ENCODE results near the gene COPE.

COPE gene

DNA sequence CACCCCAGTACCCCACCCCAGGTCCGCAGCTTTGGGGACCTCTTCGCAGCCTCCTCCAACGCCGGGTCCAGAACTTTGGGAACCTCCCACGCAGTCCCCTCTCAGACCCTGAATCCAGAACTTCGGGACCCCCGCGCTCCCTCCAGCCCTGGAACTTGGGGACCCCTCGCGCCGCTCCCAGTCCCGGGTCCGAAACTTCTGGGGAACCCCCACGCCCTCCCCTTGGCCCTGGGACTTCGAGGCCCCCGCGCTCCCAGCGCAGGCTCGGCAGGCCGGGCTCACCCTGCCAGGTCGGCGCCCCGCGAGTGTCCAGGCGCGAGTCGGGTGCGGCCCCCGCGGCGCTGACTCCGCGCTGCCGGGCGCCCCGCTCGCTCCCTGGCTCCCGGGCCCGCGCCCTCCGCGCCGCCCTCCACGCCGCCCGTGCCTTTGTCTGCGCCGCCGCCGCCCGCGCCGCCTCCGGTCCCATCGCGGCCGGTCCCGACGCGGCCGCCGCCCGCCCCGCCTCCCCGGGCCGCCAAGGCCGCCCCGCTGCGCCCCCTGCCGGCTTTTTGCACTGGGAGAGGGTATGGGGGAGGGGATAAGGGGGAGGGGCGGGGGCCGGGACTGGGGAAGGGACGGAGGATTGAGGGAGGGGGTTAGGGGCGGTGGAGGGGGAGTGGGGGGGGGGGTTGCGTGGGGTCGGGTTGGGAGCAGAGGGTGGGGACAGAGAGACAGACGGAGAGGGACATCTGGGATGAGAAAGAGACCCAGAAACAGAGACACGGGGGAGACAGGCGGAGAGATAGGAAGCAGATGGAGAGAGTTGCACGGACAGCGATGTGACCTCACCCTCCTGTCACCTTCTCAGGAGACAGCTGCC is 21.8 kb upstream of the COPE start, which contains the start of gene HOMER3:
TSS of gene HOMER3 (minus strand) at position 449 of the 859 bp plus-strand sequence. CDS start 2,235 bp downstream, outside the sequence.
- peak; percentile 50 to 67 for DNase-seq (ENCODE audit: low read depth in 2 of 2)
- peak; percentile 39 for TF ChIP-seq CTCF (IDR thresholded peaks at IDR 0.05; ENCODE audit: low read depth, low read length)
- peak within 1 kb of the TSS; percentile 91 to 96 for H3K4me3 ChIP-seq (replicated peaks in 1 of 2; ENCODE audit: low read depth in 2 of 2, low read length in 2 of 2)

GRCh38 chr19:18939922-18940768 is 21.0 kb upstream of the COPE start:
- H3K4me3 ChIP-seq (replicated peaks in 1 of 2; ENCODE audit: low read depth in 2 of 2, low read length in 2 of 2) = peak overlapping the region; percentile 91 to 96
- no peak for TF ChIP-seq CTCF (IDR thresholded peaks at IDR 0.05; ENCODE audit: low read depth, low read length)
- peak; percentile 46 to 52 for DNase-seq (ENCODE audit: low read depth in 2 of 2)

GRCh38 chr19:18939163-18939562 is 20.0 kb upstream of the COPE start:
- peak overlapping the region; percentile 91 to 96 for H3K4me3 ChIP-seq (replicated peaks in 1 of 2; ENCODE audit: low read depth in 2 of 2, low read length in 2 of 2)
- TF ChIP-seq CTCF (IDR thresholded peaks at IDR 0.05; ENCODE audit: low read depth, low read length) = no peak

GRCh38 chr19:18933297-18933696 is 14.1 kb upstream of the COPE start:
- DNase-seq (ENCODE audit: low read depth in 2 of 2) = no peak
- no peak overlapping the region for H3K4me3 ChIP-seq (replicated peaks in 1 of 2; ENCODE audit: low read depth in 2 of 2, low read length in 2 of 2)
- TF ChIP-seq CTCF (IDR thresholded peaks at IDR 0.05; ENCODE audit: low read depth, low read length) = no peak

More at GRCh38 chr19:18939163-18939562, 20.0 kb upstream of the COPE start:
- no peak for DNase-seq (ENCODE audit: low read depth in 2 of 2)

DNA sequence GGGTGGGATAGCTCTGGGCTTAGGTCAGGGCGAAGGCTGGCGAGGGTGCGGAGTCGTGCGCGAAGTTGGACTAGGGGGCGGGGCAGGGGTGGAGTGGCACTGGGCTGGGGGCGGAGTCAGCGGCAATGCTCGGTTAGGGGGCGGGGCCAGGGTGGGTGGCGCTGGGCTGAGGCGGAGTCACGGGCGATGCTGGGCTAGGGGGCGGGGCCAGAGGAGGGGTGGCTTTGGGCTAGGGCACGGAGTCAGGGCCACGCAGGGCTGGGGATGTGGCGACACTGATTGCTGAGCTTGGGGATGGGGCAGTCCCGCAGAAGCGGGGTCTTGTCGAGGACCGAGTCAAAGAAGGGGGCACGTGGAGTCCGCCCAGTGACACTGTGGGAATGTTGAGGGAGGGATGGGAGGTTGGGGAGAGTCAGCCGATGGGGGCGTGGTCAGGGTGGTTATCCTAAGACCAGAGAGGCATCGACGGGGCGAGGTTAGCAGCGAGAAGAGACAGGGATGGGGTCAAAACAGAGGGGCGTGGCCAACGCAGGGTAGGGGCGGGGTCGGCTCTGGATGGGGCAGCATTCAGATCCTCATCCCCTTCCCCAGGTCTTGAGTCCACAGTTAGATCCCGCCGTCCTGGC is 13.1 kb upstream of the COPE start:
- H3K4me3 ChIP-seq (replicated peaks in 1 of 2; ENCODE audit: low read depth in 2 of 2, low read length in 2 of 2) = no peak overlapping the region
- DNase-seq (ENCODE audit: low read depth in 2 of 2) = peak; percentile 42 to 55
- no peak for TF ChIP-seq CTCF (IDR thresholded peaks at IDR 0.05; ENCODE audit: low read depth, low read length)

- no peak for DNase-seq (ENCODE audit: low read depth in 2 of 2)
- no peak for TF ChIP-seq CTCF (IDR thresholded peaks at IDR 0.05; ENCODE audit: low read depth, low read length)
- no peak overlapping the region for H3K4me3 ChIP-seq (replicated peaks in 1 of 2; ENCODE audit: low read depth in 2 of 2, low read length in 2 of 2)
These were observed 12.4 kb upstream of the COPE start for GRCh38 chr19:18931316-18932162.

Measured in cardiac fibroblast (primary cell).